H9 (cell line): ENCODE data around the gene FOXC2. TPM values are rescaled to one million over a fixed set of nuclear protein-coding genes. Genes with fewer than 3 reads are reported as not detected.

Experiments
- DNase-seq: peaks from one replicate; pipeline ENCODE4 v3.0.0-alpha.2; 2017
- H2AFZ ChIP-seq: one replicate; pipeline ENCODE4 v1.6.1; 2013; ENCODE audit warnings: mild to moderate bottlenecking, low read length, control low read depth, moderate library complexity
- H2AK5ac ChIP-seq: 2 replicates; pipeline ENCODE4 v1.6.1; 2013; ENCODE audit warnings: low read length, control low read depth, mixed read lengths; ENCODE audit not compliant: insufficient read length
- H2BK120ac ChIP-seq: one replicate; pipeline ENCODE4 v1.6.1; 2013; ENCODE audit warnings: low read depth, mild to moderate bottlenecking, low read length, control low read depth, inconsistent platforms; ENCODE audit not compliant: poor library complexity, severe bottlenecking
- H2BK12ac ChIP-seq: 2 replicates; pipeline ENCODE4 v1.6.1; 2013; ENCODE audit warnings: low read length, control low read depth, mixed read lengths, low read depth; ENCODE audit not compliant: insufficient read length
- H2BK15ac ChIP-seq: 2 replicates; pipeline ENCODE4 v1.6.1; 2013; ENCODE audit warnings: low read depth, low read length, control low read depth
- H2BK20ac ChIP-seq: one replicate; pipeline ENCODE4 v1.6.1; 2013; ENCODE audit warnings: low read depth, mild to moderate bottlenecking, low read length, control low read depth, inconsistent platforms; ENCODE audit not compliant: poor library complexity, severe bottlenecking
- H2BK5ac ChIP-seq: 2 replicates; pipeline ENCODE4 v1.6.1; 2013; ENCODE audit warnings: low read length, control low read depth, mixed read lengths; ENCODE audit not compliant: insufficient read length
- H3K14ac ChIP-seq: 2 replicates; pipeline ENCODE4 v1.6.1; 2013; ENCODE audit warnings: low read length, control low read depth; ENCODE audit not compliant: insufficient read depth
- H3K18ac ChIP-seq: 2 replicates; pipeline ENCODE4 v1.6.1; 2013; ENCODE audit warnings: low read depth, mild to moderate bottlenecking, mixed read lengths, low read length, control low read depth; ENCODE audit not compliant: insufficient read length
- H3K23ac ChIP-seq: 2 replicates; pipeline ENCODE4 v1.6.1; 2013; ENCODE audit warnings: low read length, control low read depth, mixed read lengths, low read depth; ENCODE audit not compliant: insufficient read length
- H3K23me2 ChIP-seq: 2 replicates; pipeline ENCODE4 v1.6.1; 2013; ENCODE audit warnings: low read depth, mild to moderate bottlenecking, mixed read lengths, low read length, control low read depth; ENCODE audit not compliant: insufficient read length, poor library complexity, severe bottlenecking
- H3K27ac ChIP-seq: 2 replicates; pipeline ENCODE4 v1.5.1; 2013; ENCODE audit warnings: low read length, control low read depth, mixed read lengths, low read depth; ENCODE audit not compliant: insufficient read length
- H3K27me3 ChIP-seq: 2 replicates; pipeline ENCODE4 v1.6.1; 2013; ENCODE audit warnings: low read length, control low read depth, inconsistent platforms; ENCODE audit not compliant: insufficient read depth
- H3K4ac ChIP-seq: 2 replicates; pipeline ENCODE4 v1.6.1; 2013; ENCODE audit warnings: low read depth, mild to moderate bottlenecking, control low read depth, inconsistent platforms, low read length, moderate library complexity
- H3K4me1 ChIP-seq: 2 replicates; pipeline ENCODE4 v1.6.1; 2013; ENCODE audit warnings: low read length, control low read depth, inconsistent platforms; ENCODE audit not compliant: insufficient read depth
- H3K4me2 ChIP-seq: 2 replicates; pipeline ENCODE4 v1.6.1; 2013; ENCODE audit warnings: low read length, control low read depth, mixed read lengths; ENCODE audit not compliant: insufficient read length, insufficient read depth
- H3K56ac ChIP-seq: 2 replicates; pipeline ENCODE4 v1.6.1; 2013; ENCODE audit warnings: low read depth, mild to moderate bottlenecking, mixed read lengths, low read length, control low read depth; ENCODE audit not compliant: insufficient read length
- H3K79me1 ChIP-seq: 2 replicates; pipeline ENCODE4 v1.6.1; 2013; ENCODE audit warnings: low read depth, mild to moderate bottlenecking, moderate library complexity, low read length, control low read depth, inconsistent platforms; ENCODE audit not compliant: insufficient read depth, poor library complexity, severe bottlenecking
- H3K79me2 ChIP-seq: 2 replicates; pipeline ENCODE4 v1.6.1; 2013; ENCODE audit warnings: low read length, control low read depth, inconsistent platforms; ENCODE audit not compliant: insufficient read depth
- H3K9ac ChIP-seq: 2 replicates; pipeline ENCODE4 v1.6.1; 2013; ENCODE audit warnings: low read length, control low read depth, mixed read lengths; ENCODE audit not compliant: insufficient read length; ENCODE audit errors: extremely low read depth
- H3K9me3 ChIP-seq: one replicate; pipeline ENCODE4 v1.6.1; 2013; ENCODE audit warnings: low read depth, low read length, inconsistent platforms; ENCODE audit not compliant: control insufficient read depth
- H3T11ph ChIP-seq: one replicate; pipeline ENCODE4 v1.6.1; 2013; ENCODE audit warnings: mild to moderate bottlenecking, low read length, control low read depth, inconsistent platforms
- H4K20me1 ChIP-seq: one replicate; pipeline ENCODE4 v1.6.1; 2013; ENCODE audit not compliant: control insufficient read depth, insufficient read length, insufficient read depth
- H4K5ac ChIP-seq: 2 replicates; pipeline ENCODE4 v1.6.1; 2013; ENCODE audit warnings: low read depth, mild to moderate bottlenecking, mixed read lengths, low read length, control low read depth; ENCODE audit not compliant: insufficient read length
- H4K8ac ChIP-seq: replicated peaks from 2 replicates; pipeline ENCODE4 v1.6.1; 2013; ENCODE audit warnings: low read length, control low read depth, mixed read lengths, low read depth; ENCODE audit not compliant: insufficient read length
- H4K91ac ChIP-seq: 2 replicates; pipeline ENCODE4 v1.6.1; 2013; ENCODE audit warnings: low read depth, mild to moderate bottlenecking, moderate library complexity, mixed read lengths, low read length, control low read depth; ENCODE audit not compliant: insufficient read length
- H3K27ac Mint-ChIP-seq, 3 experiments: 2 replicates in 2 of 3; 3 replicates in 1 of 3; pipeline ENCODE4 v1.8.0; 2020 to 2021; ENCODE audit warnings: mixed read lengths in 3 of 3, mild to moderate bottlenecking in 1 of 3, moderate library complexity in 1 of 3
- H3K27me3 Mint-ChIP-seq: 2 replicates; pipeline ENCODE4 v1.8.0; 2021; ENCODE audit warnings: low read depth, mild to moderate bottlenecking, moderate library complexity, mixed read lengths
- H3K36me3 Mint-ChIP-seq, 3 experiments: 2 replicates in 2 of 3; 3 replicates in 1 of 3; pipeline ENCODE4 v1.8.0; 2020 to 2021; ENCODE audit warnings: low read depth in 3 of 3, mixed read lengths in 3 of 3; ENCODE audit not compliant: insufficient read depth in 1 of 3
- H3K4me1 Mint-ChIP-seq, 2 experiments: 2 replicates each; pipeline ENCODE4 v1.8.0; 2020; ENCODE audit warnings: mixed read lengths in 2 of 2
- H3K4me3 Mint-ChIP-seq, 2 experiments: 2 replicates in 1 of 2; 3 replicates in 1 of 2; pipeline ENCODE4 v1.8.0; 2020 to 2021; ENCODE audit warnings: mild to moderate bottlenecking in 2 of 2, mixed read lengths in 2 of 2, moderate library complexity in 1 of 2
- H3K9me3 Mint-ChIP-seq, 2 experiments: 2 replicates in 1 of 2; 3 replicates in 1 of 2; pipeline ENCODE4 v1.8.0; 2020; ENCODE audit warnings: mild to moderate bottlenecking in 2 of 2, mixed read lengths in 2 of 2, moderate library complexity in 1 of 2
- CTCF ChIP-seq: fragments of 200-600 bp; sonication (generic); conservative IDR thresholded peaks from 3 replicates; pipeline ENCODE4 v1.8.0; 2021; ENCODE audit warnings: antibody characterized with exemption, mild to moderate bottlenecking
- WGBS: extraction: QIAGEN DNeasy Blood & Tissue Kit; methylation state at CpG from one replicate; pipeline ENCODE4 v1.1.7; 2013; ENCODE audit warnings: missing lambda C conversion rate, low lambda C conversion rate, mixed read lengths; ENCODE audit not compliant: insufficient read length; ENCODE audit errors: extremely low coverage; 5-methylcytosine and 5-hydroxymethylcytosine counted together
- total RNA-seq: library from RNA; stranded (reverse); gene quantifications from 2 replicates; pipeline ENCODE4 v1.2.1, GENCODE V29; 2021

FOXC2 gene
- total RNA-seq, 1 experiment from 2014 or later: not detected

GRCh38 chr16:86611525-86611855 lies 44.9 kb downstream of the FOXC2 start:
- Histone ChIP-seq H3K27ac (no peak overlapping the region), H2BK12ac (no peak overlapping the region), H2AK5ac (no peak overlapping the region), H2BK120ac (no peak overlapping the region), H3K4me2 (no peak overlapping the region), H2AFZ (no peak overlapping the region), H3K79me1 (no peaks in the 10 kb centered on the region), H3K27me3 (no peaks in the 10 kb centered on the region), H4K8ac (no peak overlapping the region), H3K56ac (no peak overlapping the region), H4K91ac (no peak overlapping the region), H3K4me1 (no peaks in the 10 kb centered on the region; the same call in 1 of the 2 replicates), H3K4ac (no peak overlapping the region), H3K23ac (no peak overlapping the region), H3K18ac (no peak overlapping the region), H3K9me3 (no peaks in the 10 kb centered on the region), H3K14ac (no peak overlapping the region), H3T11ph (no peak overlapping the region), H3K9ac (no peak overlapping the region), H2BK5ac (no peak overlapping the region), H3K23me2 (no peaks in the 10 kb centered on the region), H4K20me1 (no peaks in the 10 kb centered on the region), H4K5ac (no peak overlapping the region), H3K79me2 (no peaks in the 10 kb centered on the region), H2BK20ac (no peak overlapping the region), H2BK15ac (no peak overlapping the region)
- Mint-ChIP-seq H3K4me3 (no peak overlapping the region), H3K27ac (no peak overlapping the region), H3K4me1 (peaks cover 14 to 20% of the 10 kb centered on the region in 2 experiments), H3K27me3 (peaks cover 6% of the 10 kb centered on the region), H3K36me3 (no peaks in the 10 kb centered on the region), H3K9me3 (no peaks in the 10 kb centered on the region)
- DNase-seq: no peak
- no CpG with 5 or more reads among the region's 7 CpGs for WGBS
- no peak for TF ChIP-seq CTCF
